Activated naive CD4-positive, alpha-beta T cell treated with anti-CD3 and anti-CD28 coated beads, Interleukin-2, amount 50 U/mL, for 24 hours (primary cell): ENCODE data around the gene SLC23A3.

Source experiments
- H3K27ac Mint-ChIP-seq: one replicate; pipeline ENCODE4 v1.8.0; 2021; ENCODE audit warnings: mild to moderate bottlenecking, mixed read lengths
- H3K27me3 Mint-ChIP-seq: one replicate; pipeline ENCODE4 v1.8.0; 2021; ENCODE audit warnings: mixed read lengths
- H3K36me3 Mint-ChIP-seq: one replicate; pipeline ENCODE4 v1.8.0; 2021; ENCODE audit warnings: mixed read lengths
- H3K4me1 Mint-ChIP-seq: one replicate; pipeline ENCODE4 v1.8.0; 2021; ENCODE audit warnings: mixed read lengths
- H3K4me3 Mint-ChIP-seq: one replicate; pipeline ENCODE4 v1.8.0; 2021; ENCODE audit warnings: mild to moderate bottlenecking, mixed read lengths
- H3K9me3 Mint-ChIP-seq: one replicate; pipeline ENCODE4 v1.8.0; 2021; ENCODE audit warnings: mixed read lengths

The SLC23A3 gene

GRCh38 chr2:219172231-219173154 is 2.7 kb upstream of the SLC23A3 start:
- no peak overlapping the region for H3K27ac Mint-ChIP-seq
- no peak overlapping the region for H3K4me3 Mint-ChIP-seq
- H3K27me3 Mint-ChIP-seq = no peaks in the 10 kb centered on the region
- peaks cover 6% of the 10 kb centered on the region for H3K36me3 Mint-ChIP-seq
- no peaks in the 10 kb centered on the region for H3K9me3 Mint-ChIP-seq
- peaks cover 29% of the 10 kb centered on the region for H3K4me1 Mint-ChIP-seq

DNA sequence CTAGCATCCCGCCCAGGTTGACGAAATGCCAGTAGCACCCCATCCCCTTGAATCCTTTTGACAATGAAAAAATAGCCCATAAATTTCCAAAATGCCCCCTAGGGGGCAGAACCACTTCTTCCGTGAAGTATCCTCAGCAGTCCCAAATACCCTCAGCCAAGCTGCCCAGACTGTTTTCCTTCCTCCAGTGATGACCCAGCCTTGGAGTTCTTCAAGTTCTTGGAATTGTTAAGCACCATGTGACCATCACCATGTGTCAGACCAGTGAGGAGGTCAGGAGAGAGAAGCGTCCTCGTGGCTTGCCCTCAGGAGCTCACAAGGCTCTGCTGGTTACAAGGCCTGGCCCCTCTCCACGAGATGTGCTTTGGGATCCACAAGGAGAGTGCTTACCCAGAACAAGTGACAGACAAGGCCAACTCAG is 1.4 kb upstream of the SLC23A3 start:
- Mint-ChIP-seq H3K4me1 (peaks cover 27% of the 10 kb centered on the region), H3K4me3 (no peak overlapping the region), H3K27ac (no peak overlapping the region)

DNA sequence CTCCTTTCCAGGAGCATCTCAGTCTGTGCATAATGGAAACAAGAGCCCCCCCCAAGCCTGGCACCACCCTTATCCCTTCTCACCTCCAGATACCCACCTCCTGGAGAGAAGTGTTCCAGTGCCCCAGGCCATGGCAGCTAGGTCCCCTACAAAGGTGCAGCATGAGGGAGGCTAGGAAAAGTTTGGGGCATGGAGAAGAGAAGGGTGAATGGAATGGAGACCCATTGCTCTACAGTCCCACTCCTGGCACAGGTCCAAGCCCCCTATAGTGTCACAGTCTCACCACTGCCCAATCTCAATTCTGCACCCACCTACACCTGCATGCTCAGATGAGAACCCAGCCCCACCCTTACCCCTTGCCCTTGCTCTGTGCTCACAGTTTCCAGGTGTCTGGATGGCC is 897 bp downstream of the SLC23A3 start:
- Mint-ChIP-seq H3K9me3 (no peaks in the 10 kb centered on the region), H3K27ac (no peak overlapping the region), H3K4me3 (no peak overlapping the region), H3K36me3 (peaks cover under 1% of the 10 kb centered on the region), H3K4me1 (peaks cover 6% of the 10 kb centered on the region), H3K27me3 (no peaks in the 10 kb centered on the region)

More for the DNA sequence above, 1.4 kb upstream of the SLC23A3 start:
- Mint-ChIP-seq H3K36me3 (peaks cover 6% of the 10 kb centered on the region), H3K9me3 (no peaks in the 10 kb centered on the region), H3K27me3 (no peaks in the 10 kb centered on the region)

DNA sequence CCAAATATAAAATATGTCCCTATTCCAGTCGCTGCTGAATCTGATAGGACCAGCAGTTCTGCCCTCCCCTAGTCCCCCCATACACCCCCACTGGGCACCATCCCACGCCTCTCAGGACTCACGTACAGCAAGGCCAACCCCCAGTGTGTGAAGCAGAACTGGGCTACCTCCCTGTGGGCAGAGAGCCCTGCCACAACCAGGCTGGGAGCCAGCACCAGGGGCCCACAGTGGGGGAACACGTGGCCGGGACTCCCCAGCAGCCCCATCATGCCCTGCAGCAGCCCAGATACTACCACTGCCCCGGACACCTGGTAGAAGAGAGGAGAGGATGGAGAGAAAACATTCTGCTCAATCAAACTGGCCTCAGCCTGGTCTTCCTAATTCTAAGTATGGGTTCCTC is 1.3 kb downstream of the SLC23A3 start:
- Mint-ChIP-seq H3K36me3 (no peaks in the 10 kb centered on the region), H3K9me3 (no peaks in the 10 kb centered on the region), H3K4me1 (peaks cover 4% of the 10 kb centered on the region), H3K27me3 (no peaks in the 10 kb centered on the region), H3K4me3 (no peak overlapping the region), H3K27ac (no peak overlapping the region)

DNA sequence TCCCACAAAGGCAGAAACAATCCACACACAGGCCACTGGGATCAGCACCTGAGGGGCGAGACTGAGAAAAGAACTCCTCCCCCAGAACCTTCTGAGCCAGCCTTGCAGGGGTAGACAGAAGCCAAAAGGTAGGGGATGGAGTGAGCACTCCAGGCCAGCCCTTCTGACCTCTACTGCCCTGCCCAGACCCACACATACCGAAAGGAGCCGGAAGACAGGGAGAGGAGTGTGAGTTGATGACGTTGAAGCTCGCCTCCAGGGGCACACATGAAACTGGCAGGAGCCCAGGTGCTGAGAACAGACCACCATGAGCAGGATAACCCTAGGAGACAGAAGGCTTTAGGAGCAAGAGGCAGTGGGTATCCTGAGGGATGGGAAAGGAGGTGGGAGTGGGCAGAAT is 1.8 kb downstream of the SLC23A3 start:
- Mint-ChIP-seq H3K36me3 (no peaks in the 10 kb centered on the region), H3K9me3 (no peaks in the 10 kb centered on the region), H3K4me1 (peaks cover 4% of the 10 kb centered on the region), H3K4me3 (no peak overlapping the region), H3K27me3 (no peaks in the 10 kb centered on the region), H3K27ac (no peak overlapping the region)

DNA sequence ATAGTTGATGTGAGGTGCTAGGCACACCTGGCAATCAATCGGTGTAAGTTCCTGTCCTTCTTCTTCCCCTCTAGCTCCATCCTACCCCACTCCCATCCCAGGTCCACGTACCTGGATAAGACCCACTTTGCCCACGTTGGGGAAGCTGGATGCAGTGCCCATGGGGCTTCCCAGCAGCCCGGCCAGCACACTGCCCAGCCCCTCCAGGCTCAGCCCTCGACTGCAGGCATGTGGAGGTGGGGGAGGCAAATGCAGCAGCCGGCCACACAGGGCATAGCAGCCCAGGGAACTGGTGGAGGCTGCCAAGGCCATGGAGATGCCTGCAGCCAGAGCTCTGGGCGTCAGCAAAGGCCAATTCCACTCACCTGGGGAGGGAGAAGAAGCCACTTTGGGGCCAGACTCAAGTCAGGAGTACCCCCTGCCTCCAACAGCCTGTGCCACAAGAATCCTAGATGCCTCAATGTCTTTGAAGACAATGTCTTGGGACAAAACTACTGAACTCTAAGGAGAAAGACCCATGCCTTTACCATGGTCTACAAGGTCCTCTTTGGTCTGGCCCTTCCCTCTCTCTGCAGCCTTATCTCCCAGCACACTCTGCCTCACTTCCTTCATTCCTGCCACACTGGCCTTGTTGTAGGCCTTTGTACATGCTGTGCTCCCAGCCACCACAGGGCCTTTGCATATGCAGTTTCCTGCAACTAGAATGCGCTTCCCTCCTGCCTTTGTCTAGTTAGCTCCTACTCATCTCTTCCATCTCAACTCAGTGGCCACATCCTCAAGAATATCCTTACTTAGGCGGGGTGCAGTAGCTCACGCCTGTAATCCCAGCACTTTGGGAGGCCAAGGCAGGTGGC is 4.5 kb downstream of the SLC23A3 start:
- peaks cover 12% of the 10 kb centered on the region for H3K4me1 Mint-ChIP-seq
- no peaks in the 10 kb centered on the region for H3K27me3 Mint-ChIP-seq
- H3K4me3 Mint-ChIP-seq = no peak overlapping the region
- H3K9me3 Mint-ChIP-seq = no peaks in the 10 kb centered on the region
- H3K36me3 Mint-ChIP-seq = no peaks in the 10 kb centered on the region
- H3K27ac Mint-ChIP-seq = no peak overlapping the region

DNA sequence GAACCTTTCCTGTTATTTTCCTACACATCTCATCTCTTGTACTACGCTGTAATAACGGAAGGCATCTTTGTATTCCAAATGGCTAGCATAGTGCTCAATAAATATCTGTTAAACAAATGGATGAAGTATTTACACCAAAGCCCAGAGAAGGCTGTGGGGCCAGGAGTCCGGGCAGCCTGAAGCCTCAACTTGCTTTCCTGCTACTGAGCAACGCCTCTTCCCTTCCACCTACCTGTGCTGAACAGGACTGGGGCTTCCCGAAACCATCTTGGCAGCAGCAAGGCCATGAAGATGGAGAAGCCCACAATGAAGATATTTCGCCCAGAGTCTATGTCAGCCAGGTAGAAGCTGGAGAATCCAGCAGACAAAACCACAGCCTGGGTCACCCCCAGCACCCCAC is 6.7 kb downstream of the SLC23A3 start:
- H3K27me3 Mint-ChIP-seq = no peaks in the 10 kb centered on the region
- no peaks in the 10 kb centered on the region for H3K36me3 Mint-ChIP-seq
- no peaks in the 10 kb centered on the region for H3K9me3 Mint-ChIP-seq
- H3K4me3 Mint-ChIP-seq = no peak overlapping the region
- peaks cover 25% of the 10 kb centered on the region for H3K4me1 Mint-ChIP-seq
- H3K27ac Mint-ChIP-seq = no peak overlapping the region

DNA sequence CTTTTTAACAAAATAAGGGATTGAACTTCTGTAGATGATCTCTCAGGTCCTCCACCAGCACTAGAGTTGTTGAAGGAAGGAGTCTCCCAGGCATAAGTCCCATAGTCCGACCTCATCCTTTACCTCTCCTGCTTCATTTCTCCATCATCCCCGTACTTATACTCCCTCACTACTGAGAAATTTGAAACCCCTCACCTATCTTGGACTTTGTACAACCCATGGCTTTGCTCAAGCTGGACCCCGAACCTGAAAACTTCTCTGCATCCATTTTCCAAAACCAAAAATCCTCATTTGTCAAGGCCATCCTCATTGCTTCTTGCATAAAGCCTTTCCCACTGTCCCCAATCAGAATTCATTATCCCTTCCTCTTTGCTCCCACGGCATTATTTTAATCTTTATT is 8.7 kb downstream of the SLC23A3 start:
- Mint-ChIP-seq H3K4me1 (peaks cover 25% of the 10 kb centered on the region), H3K27me3 (no peaks in the 10 kb centered on the region), H3K36me3 (peaks cover 2% of the 10 kb centered on the region), H3K9me3 (no peaks in the 10 kb centered on the region), H3K27ac (peak overlapping the region; percentile 100), H3K4me3 (peak overlapping the region; percentile 94)

DNA sequence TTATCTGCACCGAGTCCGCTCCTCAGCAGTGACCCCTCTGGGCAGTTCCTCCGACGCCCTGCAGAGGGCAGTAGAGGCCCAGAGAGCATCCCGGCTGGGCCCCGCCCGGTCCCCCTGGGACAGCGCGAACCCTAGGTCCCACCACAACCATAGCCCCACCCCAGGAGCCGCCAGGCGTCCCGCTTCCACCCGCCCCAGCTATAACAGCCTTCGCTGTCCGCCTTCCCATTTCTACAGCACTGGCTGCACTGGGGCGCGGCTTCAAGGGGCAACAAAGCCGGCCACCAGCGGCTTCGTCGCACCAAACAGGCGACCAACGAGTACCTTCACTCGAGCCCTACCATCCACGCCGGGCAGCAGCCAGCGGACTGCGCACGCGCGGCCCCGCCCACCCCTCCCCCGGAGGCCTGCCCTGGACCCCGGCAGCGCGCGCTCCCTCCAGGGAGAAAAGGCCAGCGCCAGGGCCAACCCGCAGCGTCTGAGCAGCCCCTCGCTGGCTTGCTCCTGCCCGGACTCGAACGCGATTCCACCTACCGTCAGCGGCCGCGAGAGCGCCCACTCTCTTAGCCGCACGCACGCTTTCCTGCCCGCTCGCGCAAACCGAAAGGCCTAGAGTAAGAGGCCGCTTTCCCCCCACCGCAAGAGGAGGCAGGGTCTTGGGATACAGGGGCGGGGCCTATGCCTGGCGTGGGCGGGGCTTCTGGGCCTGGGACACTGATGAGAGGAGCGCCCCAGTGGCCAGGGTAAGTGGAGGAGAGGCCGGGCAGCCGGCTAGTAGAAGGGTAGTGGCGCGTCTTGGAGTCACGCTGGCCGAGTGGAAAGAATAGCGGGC is 9.4 kb downstream of the SLC23A3 start, which contains the start of gene NHEJ1:
Gene NHEJ1, minus strand, starts transcription at position 630 of the 832 bp plus-strand sequence. CDS start 2,453 bp downstream, outside the sequence.
- H3K27me3 Mint-ChIP-seq = no peaks in the 10 kb centered on the region
- peaks cover 25% of the 10 kb centered on the region for H3K4me1 Mint-ChIP-seq
- peak within 1 kb of the TSS; percentile 100 for H3K27ac Mint-ChIP-seq
- peaks cover 2% of the 10 kb centered on the region for H3K36me3 Mint-ChIP-seq
- H3K4me3 Mint-ChIP-seq = peak within 1 kb of the TSS; percentile 94
- no peaks in the 10 kb centered on the region for H3K9me3 Mint-ChIP-seq

DNA sequence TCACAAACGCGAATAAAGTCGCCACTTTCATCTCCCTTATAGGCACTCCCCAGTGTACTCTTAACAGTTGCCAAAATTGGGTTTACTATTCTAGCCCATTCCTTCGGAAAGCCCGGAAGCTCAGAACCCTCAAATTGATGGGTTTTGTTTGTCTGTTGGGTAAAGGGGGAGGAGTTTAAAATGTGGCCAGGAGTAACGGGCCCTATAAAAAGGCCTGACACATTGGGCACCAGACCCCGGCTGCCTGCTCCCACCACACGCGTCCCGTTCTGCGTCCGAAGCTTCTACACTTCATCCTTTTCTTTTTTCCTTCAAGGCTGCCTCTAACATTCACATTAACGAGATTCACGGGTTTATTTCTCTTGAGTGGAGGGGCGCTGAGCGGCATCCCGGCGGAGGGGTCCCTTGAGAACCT is 10.1 kb downstream of the SLC23A3 start:
- peaks cover 2% of the 10 kb centered on the region for H3K36me3 Mint-ChIP-seq
- H3K9me3 Mint-ChIP-seq = no peaks in the 10 kb centered on the region
- H3K27me3 Mint-ChIP-seq = no peaks in the 10 kb centered on the region
- H3K27ac Mint-ChIP-seq = peak overlapping the region; percentile 91
- peaks cover 25% of the 10 kb centered on the region for H3K4me1 Mint-ChIP-seq
- peak overlapping the region; percentile 94 for H3K4me3 Mint-ChIP-seq

- Mint-ChIP-seq H3K27me3 (no peaks in the 10 kb centered on the region), H3K4me1 (peaks cover 25% of the 10 kb centered on the region), H3K4me3 (peak overlapping the region; percentile 7), H3K27ac (no peak overlapping the region), H3K36me3 (peaks cover 6% of the 10 kb centered on the region), H3K9me3 (no peaks in the 10 kb centered on the region)
These were observed 11.2 kb downstream of the SLC23A3 start for GRCh38 chr2:219158586-219158985.

- Mint-ChIP-seq H3K9me3 (no peaks in the 10 kb centered on the region), H3K4me1 (peaks cover 25% of the 10 kb centered on the region), H3K36me3 (peaks cover 6% of the 10 kb centered on the region), H3K27me3 (no peaks in the 10 kb centered on the region), H3K4me3 (no peak overlapping the region), H3K27ac (no peak overlapping the region)
These were observed 11.8 kb downstream of the SLC23A3 start for GRCh38 chr2:219158025-219158424.

GRCh38 chr2:219157396-219157795 is 12.4 kb downstream of the SLC23A3 start:
- H3K27me3 Mint-ChIP-seq = no peaks in the 10 kb centered on the region
- peaks cover 25% of the 10 kb centered on the region for H3K4me1 Mint-ChIP-seq
- H3K36me3 Mint-ChIP-seq = peaks cover 6% of the 10 kb centered on the region
- H3K27ac Mint-ChIP-seq = no peak overlapping the region
- H3K4me3 Mint-ChIP-seq = no peak overlapping the region
- H3K9me3 Mint-ChIP-seq = no peaks in the 10 kb centered on the region

GRCh38 chr2:219155054-219155644 is 14.7 kb downstream of the SLC23A3 start:
- Mint-ChIP-seq H3K4me1 (peaks cover 13% of the 10 kb centered on the region), H3K27me3 (no peaks in the 10 kb centered on the region)

DNA sequence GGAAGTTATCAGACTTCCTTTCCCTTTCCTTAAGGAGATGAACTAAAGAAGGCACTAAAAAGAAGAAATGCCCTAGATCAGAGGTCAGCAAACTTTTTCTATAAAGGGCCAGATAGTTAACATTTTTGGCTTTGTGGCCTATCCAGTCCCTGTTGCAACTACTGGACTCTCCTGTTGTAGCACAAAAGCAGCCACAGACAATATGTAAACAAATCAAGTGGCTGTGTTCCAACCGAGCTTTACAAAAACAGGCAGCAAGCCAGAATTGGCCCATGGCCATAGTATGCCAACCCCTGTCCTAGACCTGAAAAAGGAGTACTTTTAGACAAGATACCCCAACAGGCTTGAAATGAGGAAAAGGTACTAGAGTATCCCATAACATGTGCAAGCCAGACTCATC is 20.2 kb downstream of the SLC23A3 start:
- no peak overlapping the region for H3K4me3 Mint-ChIP-seq
- H3K27ac Mint-ChIP-seq = no peak overlapping the region
- H3K9me3 Mint-ChIP-seq = no peaks in the 10 kb centered on the region
- H3K27me3 Mint-ChIP-seq = no peaks in the 10 kb centered on the region
- no peaks in the 10 kb centered on the region for H3K4me1 Mint-ChIP-seq
- peaks cover 23% of the 10 kb centered on the region for H3K36me3 Mint-ChIP-seq

More at GRCh38 chr2:219155054-219155644, 14.7 kb downstream of the SLC23A3 start:
- Mint-ChIP-seq H3K9me3 (no peaks in the 10 kb centered on the region), H3K4me3 (no peak overlapping the region), H3K27ac (no peak overlapping the region), H3K36me3 (peaks cover 9% of the 10 kb centered on the region)
